IMR-90 (cell line): ENCODE results near the gene HSF2BP. TPM values are rescaled to one million over a fixed set of nuclear protein-coding genes. Genes with fewer than 3 reads are reported as not detected.
"Not testable (repeated sequence)": the region's sequence is repeated elsewhere in the genome, so short reads cannot be mapped to it uniquely, and the experiment has no call there.

Experiments used
- ATAC-seq: fragments of 200-7000 bp; cut with Tn5 transposase; 2 replicates; pipeline ENCODE4 v1.9.1; 2020; ENCODE audit warnings: low read depth, mild to moderate bottlenecking, moderate library complexity
- BruUV-seq: library from RNA; stranded (reverse); fragments of 400-500 nt; replicated peaks from 2 replicates; lab custom pipeline; 2021; lab: Mats Ljungman, UMichigan
- CTCF ChIA-PET: fragments of 300-600 bp; formaldehyde crosslinking; extraction: SDS; loops from one replicate; lab custom pipeline; 2021; ENCODE audit warnings: antibody characterized with exemption; lab: Yijun Ruan, JAX
- POLR2A ChIA-PET: fragments of 300-600 bp; sonication (Branson Sonifier 250); formaldehyde crosslinking; loops from one replicate; lab custom pipeline; 2022; ENCODE audit warnings: antibody characterized with exemption; ENCODE audit not compliant: unreplicated experiment; lab: Charles Lee
- DNase-seq: peaks from one replicate; pipeline ENCODE4 v3.0.0; 2013
- H2AFZ ChIP-seq: replicated peaks from 2 replicates; pipeline ENCODE3; 2013; ENCODE audit warnings: low read length, mild to moderate bottlenecking; ENCODE audit not compliant: poor library complexity
- H2AK5ac ChIP-seq: 2 replicates; pipeline ENCODE4 v1.6.1; 2013; ENCODE audit warnings: low read depth, low read length, inconsistent platforms
- H2AK9ac ChIP-seq: replicated peaks from 2 replicates; pipeline ENCODE3; 2013; ENCODE audit warnings: mild to moderate bottlenecking, low read depth, low read length, moderate library complexity; ENCODE audit not compliant: poor library complexity
- H2BK120ac ChIP-seq: 2 replicates; pipeline ENCODE4 v1.6.1; 2013; ENCODE audit warnings: low read depth, low read length, inconsistent platforms
- H2BK15ac ChIP-seq: 3 replicates; pipeline ENCODE4 v1.6.1; 2013; ENCODE audit warnings: low read depth, low read length, inconsistent platforms
- H2BK20ac ChIP-seq: 2 replicates; pipeline ENCODE4 v1.6.1; 2013; ENCODE audit warnings: low read depth, mild to moderate bottlenecking, inconsistent platforms, low read length, moderate library complexity
- H2BK5ac ChIP-seq: 2 replicates; pipeline ENCODE4 v1.6.1; 2013; ENCODE audit warnings: mild to moderate bottlenecking, low read depth, low read length, inconsistent platforms; ENCODE audit not compliant: poor library complexity, severe bottlenecking
- H3K14ac ChIP-seq: replicated peaks from 2 replicates; pipeline ENCODE4 v1.6.1; 2013; ENCODE audit warnings: low read depth, low read length, inconsistent platforms
- H3K18ac ChIP-seq: 2 replicates; pipeline ENCODE4 v1.6.1; 2013; ENCODE audit warnings: low read depth, low read length, control low read depth
- H3K23ac ChIP-seq: 2 replicates; pipeline ENCODE4 v1.6.1; 2013; ENCODE audit warnings: low read depth, low read length, inconsistent platforms
- H3K27ac ChIP-seq: 2 replicates; pipeline ENCODE4 v1.5.1; 2013; ENCODE audit warnings: mild to moderate bottlenecking, control low read depth, low read length; ENCODE audit not compliant: insufficient read depth
- H3K27me3 ChIP-seq: 2 replicates; pipeline ENCODE4 v1.6.1; 2013; ENCODE audit warnings: low read length; ENCODE audit not compliant: control insufficient read depth, insufficient read depth
- H3K36me3 ChIP-seq: 2 replicates; pipeline ENCODE4 v1.6.1; 2013; ENCODE audit warnings: low read length, mixed read lengths; ENCODE audit not compliant: control insufficient read depth, insufficient read depth
- H3K4ac ChIP-seq: 2 replicates; pipeline ENCODE4 v1.6.1; 2013; ENCODE audit warnings: low read depth, low read length, inconsistent platforms
- H3K4me1 ChIP-seq: 2 replicates; pipeline ENCODE4 v1.6.1; 2013; ENCODE audit warnings: low read length, mixed read lengths; ENCODE audit not compliant: control insufficient read depth, insufficient read depth
- H3K4me2 ChIP-seq: 2 replicates; pipeline ENCODE4 v1.6.1; 2013; ENCODE audit warnings: low read depth, mild to moderate bottlenecking, control low read depth, low read length, moderate library complexity
- H3K4me3 ChIP-seq: 2 replicates; pipeline ENCODE4 v1.5.1; 2013; ENCODE audit warnings: low read depth, mild to moderate bottlenecking, control low read depth, low read length, moderate library complexity; ENCODE audit not compliant: insufficient read depth
- H3K56ac ChIP-seq: 2 replicates; pipeline ENCODE4 v1.6.1; 2013; ENCODE audit warnings: low read length, inconsistent platforms; ENCODE audit not compliant: insufficient read depth; ENCODE audit errors: extremely low read depth
- H3K79me1 ChIP-seq, 2 experiments: 2 replicates each; pipeline ENCODE4 v1.6.1; 2013; ENCODE audit warnings: low read length in 2 of 2, inconsistent platforms in 1 of 2, low read depth in 1 of 2
- H3K9ac ChIP-seq: 2 replicates; pipeline ENCODE4 v1.6.1; 2013; ENCODE audit warnings: low read depth, low read length, control low read depth
- H3K9me1 ChIP-seq: 2 replicates; pipeline ENCODE4 v1.6.1; 2013; ENCODE audit warnings: low read length, inconsistent platforms; ENCODE audit not compliant: insufficient read depth
- H3K9me3 ChIP-seq: 2 replicates; pipeline ENCODE4 v1.6.1; 2013; ENCODE audit warnings: low read length; ENCODE audit not compliant: control insufficient read depth, insufficient read depth
- H4K20me1 ChIP-seq: 2 replicates; pipeline ENCODE4 v1.6.1; 2013; ENCODE audit warnings: low read length, inconsistent platforms; ENCODE audit not compliant: insufficient read depth
- H4K5ac ChIP-seq: 2 replicates; pipeline ENCODE4 v1.6.1; 2013; ENCODE audit warnings: mild to moderate bottlenecking, low read depth, low read length, control low read depth
- H4K8ac ChIP-seq, 2 experiments: 2 replicates each; pipeline ENCODE4 v1.6.1; 2013; ENCODE audit warnings: low read depth in 2 of 2, low read length in 2 of 2, control low read depth in 1 of 2, inconsistent platforms in 1 of 2
- H4K91ac ChIP-seq: 2 replicates; pipeline ENCODE4 v1.6.1; 2013; ENCODE audit warnings: low read depth, low read length, inconsistent platforms; ENCODE audit not compliant: insufficient read depth
- ELK1 ChIP-seq: fragments of 150-350 bp; IDR thresholded peaks from 2 replicates; pipeline ENCODE4 v1.6.1; 2016; ENCODE audit warnings: low read depth, mild to moderate bottlenecking, low read length, moderate library complexity, borderline replicate concordance
- RFX5 ChIP-seq: IDR thresholded peaks from 2 replicates; pipeline ENCODE4 v1.8.0; 2012; ENCODE audit warnings: low read depth, mild to moderate bottlenecking, low read length, moderate library complexity
- SMC3 ChIP-seq: fragments of 150-350 bp; IDR thresholded peaks from 2 replicates; pipeline ENCODE4 v1.6.1; 2016; ENCODE audit warnings: low read depth, mild to moderate bottlenecking, antibody characterized with exemption, low read length, moderate library complexity
- whole genome bisulfite sequencing, 2 experiments: methylation state at CpG; one replicate each; pipeline versions ENCODE4 v1.1.5 to v1.1.7; 2013; ENCODE audit warnings: missing lambda C conversion rate in 2 of 2; ENCODE audit not compliant: insufficient read length in 1 of 2; ENCODE audit errors: extremely low coverage in 2 of 2; 5-methylcytosine and 5-hydroxymethylcytosine counted together
- dilution Hi-C: fragments of 300-500 bp; cut with HindIII; formaldehyde crosslinking; loops from one replicate; pipeline ENCODE4 v1.14.3; 2018; ENCODE audit warnings: low sequenced_read_pairs; ENCODE audit not compliant: unreplicated experiment
- in situ Hi-C: fragments of 300-500 bp; cut with MboI; formaldehyde crosslinking; loops from 3 replicates; pipeline ENCODE4 v1.14.3; 2019; ENCODE audit warnings: low sequenced_read_pairs, inconsistent platforms, mixed read lengths
- intact Hi-C: fragments of 100-400 bp; cut with micrococcal nuclease; formaldehyde crosslinking; loops from 2 replicates; pipeline ENCODE4 v1.10.0; 2022
- polyA plus RNA-seq, 3 experiments: library from polyadenylated mRNA; depleted of rRNA; stranded (reverse); fragments of >200 nt; gene quantifications; 2 replicates each; pipeline ENCODE4 v1.2.3, GENCODE V29; 2012; ENCODE audit warnings: low replicate concordance in 1 of 3
- total RNA-seq: library from RNA; depleted of rRNA; stranded (reverse); fragments of >200 nt; gene quantifications from 2 replicates; pipeline ENCODE4 v1.2.3, GENCODE V29; 2012

Gene HSF2BP
- total and polyA plus RNA-seq, 2 of the 4 experiments (the other 2 are of a cell fraction): 0.87 to 0.90 TPM

DNA sequence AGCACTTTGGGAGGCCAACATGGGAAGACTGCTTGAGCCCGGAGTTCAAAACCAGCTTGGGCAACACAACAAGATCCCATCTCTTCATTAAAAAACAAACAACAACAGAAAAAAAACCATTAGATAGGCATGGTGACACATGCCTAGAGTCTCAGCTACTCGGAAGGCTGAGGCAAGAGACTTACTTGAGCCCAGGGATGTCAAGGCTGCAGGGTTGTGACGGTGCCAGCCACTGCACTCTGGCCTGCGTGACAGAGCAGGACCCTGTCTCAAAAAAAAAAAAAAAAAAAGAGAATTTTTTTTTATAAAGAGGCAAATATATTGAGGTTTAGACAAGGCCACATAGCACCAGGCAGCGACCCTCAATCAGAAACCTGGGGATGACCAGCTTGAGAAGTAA lies 62.7 kb downstream of the HSF2BP start:
- TF ChIP-seq ELK1 (no peak), SMC3 (no peak), RFX5 (no peak)
- 100% methylated on average over 1 of the region's 5 CpGs; no CpG with 5 or more reads in 1 of the 2 experiments for WGBS, 2 experiments
- Histone ChIP-seq H3K36me3 (no peaks in the 10 kb centered on the region), H3K9me3 (no peaks in the 10 kb centered on the region), H3K9ac (no peak overlapping the region), H4K20me1 (no peaks in the 10 kb centered on the region), H3K27ac (no peak overlapping the region), H3K27me3 (no peaks in the 10 kb centered on the region), H2AFZ (no peak overlapping the region), H2BK20ac (peak overlapping the region; percentile 80), H3K56ac (no peak overlapping the region), H4K91ac (peak overlapping the region; percentile 64), H3K23ac (no peak overlapping the region; the same call in 1 of the 2 replicates), H2BK120ac (peak overlapping the region; percentile 81), H3K4me2 (no peak overlapping the region), H4K5ac (no peak overlapping the region; the same call in 1 of the 2 replicates), H3K18ac (peak overlapping the region; percentile 25; the same call in 1 of the 2 replicates), H2AK5ac (peak overlapping the region; percentile 69), H2BK5ac (peak overlapping the region; percentile 40), H3K14ac (no peak overlapping the region), H3K4me1 (peaks cover 15% of the 10 kb centered on the region), H3K79me1 (no peaks in the 10 kb centered on the region), H4K8ac (peak overlapping the region in 1 of 2 experiments; percentile 73; a peak in 2 of 4 replicates), H3K4ac (peak overlapping the region; percentile 51), H3K4me3 (no peak overlapping the region), H3K9me1 (peaks cover 6% of the 10 kb centered on the region), H2BK15ac (peak overlapping the region; percentile 1; the same call in 1 of the 3 replicates), H2AK9ac (no peak overlapping the region)
- dilution Hi-C loops (no loop called here), in situ Hi-C loops (no loop called here), intact Hi-C loops (no loop called here)
- DNase-seq (no peak), ATAC-seq (no peak)
- ChIA-PET CTCF (interaction anchor here (1.5 kb wide), 1 partner anchor 15 kb away, joined by 6 read pairs; no protein-coding TSS in a partner anchor), POLR2A (no interaction called here)
- BruUV-seq: no TSS peak

DNA sequence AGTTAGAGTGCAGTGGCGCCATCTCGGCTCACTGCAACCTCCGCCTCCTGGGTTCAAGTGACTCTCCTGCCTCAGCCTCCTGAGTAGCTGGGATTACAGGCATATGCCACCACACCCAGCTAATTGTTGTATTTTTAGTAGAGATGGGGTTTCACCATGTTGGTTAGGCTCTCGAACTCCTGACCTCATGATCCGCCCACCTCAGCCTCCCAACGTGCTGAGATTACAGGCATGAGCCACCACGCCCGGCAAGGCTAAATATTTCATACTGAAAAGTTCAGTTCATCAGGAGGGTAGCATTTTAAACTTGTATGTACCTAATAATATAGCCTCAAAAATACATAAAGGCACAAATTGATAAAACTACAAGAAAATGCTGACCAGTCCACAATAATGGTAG lies 63.5 kb downstream of the HSF2BP start:
- H3K9me3 ChIP-seq, CTCF ChIA-PET, H3K56ac ChIP-seq, H2BK20ac ChIP-seq, intact Hi-C loops, H3K14ac ChIP-seq, H3K9ac ChIP-seq, H3K4ac ChIP-seq, POLR2A ChIA-PET, H2AK9ac ChIP-seq, H2AFZ ChIP-seq, H3K4me3 ChIP-seq, in situ Hi-C loops, H2AK5ac ChIP-seq, H2BK5ac ChIP-seq, DNase-seq, H3K23ac ChIP-seq, BruUV-seq, H4K5ac ChIP-seq, dilution Hi-C loops, H3K27ac ChIP-seq, H4K8ac ChIP-seq, H3K36me3 ChIP-seq, H4K20me1 ChIP-seq, H2BK120ac ChIP-seq, H3K18ac ChIP-seq, ATAC-seq, H4K91ac ChIP-seq, H3K9me1 ChIP-seq, H3K79me1 ChIP-seq, H3K27me3 ChIP-seq, H3K4me2 ChIP-seq, H2BK15ac ChIP-seq: not testable (repeated sequence)
- WGBS, 2 experiments: no CpG with 5 or more reads among the region's 8 CpGs
- H3K4me1 ChIP-seq: peaks cover 11% of the 10 kb centered on the region
